Prostate gland (tissue), 2 donors: ENCODE measurements around the gene KCND2. TPM values are rescaled to one million over a fixed set of nuclear protein-coding genes. Genes with fewer than 3 reads are reported as not detected.

Experiments used
- DNase-seq: peaks from one replicate; pipeline ENCODE4 v3.0.0-alpha.2; 2019; ENCODE audit warnings: low spot score
- H3K27ac ChIP-seq, 2 donors: fragments of 200-600 bp; sonication (generic); 2 replicates each; pipeline ENCODE4 v1.5.1; 2017 to 2019
- H3K27me3 ChIP-seq: fragments of 200-600 bp; sonication (generic); replicated peaks from 2 replicates; pipeline ENCODE4 v1.5.1; 2019; ENCODE audit not compliant: insufficient read depth
- H3K36me3 ChIP-seq, 2 donors: fragments of 200-600 bp; sonication (generic); 1 replicate in 1 of 2; 2 replicates in 1 of 2; pipeline versions ENCODE4 v1.5.1 to v1.8.1; 2017 to 2019
- H3K4me1 ChIP-seq: fragments of 200-600 bp; sonication (generic); replicated peaks from 2 replicates; pipeline ENCODE4 v1.5.1; 2019
- H3K4me3 ChIP-seq, 2 donors: fragments of 200-600 bp; sonication (generic); 2 replicates each; pipeline ENCODE4 v1.5.1; 2017 to 2019
- H3K9me3 ChIP-seq: fragments of 200-600 bp; sonication (generic); 2 replicates; pipeline ENCODE4 v1.5.1; 2017
- POLR2A ChIP-seq: fragments of 450-650 bp; IDR thresholded peaks from one replicate; pipeline ENCODE4 v1.6.1; 2016; ENCODE audit warnings: antibody characterized with exemption, mild to moderate bottlenecking
- POLR2AphosphoS5 ChIP-seq: sonication (generic); formaldehyde crosslinking; IDR thresholded peaks from one replicate; pipeline ENCODE4 v1.6.1; 2017; ENCODE audit warnings: antibody characterized with exemption
- WGBS: methylation state at CpG from one replicate; pipeline ENCODE4 v1.1.5; 2018; 5-methylcytosine and 5-hydroxymethylcytosine counted together
- intact Hi-C: fragments of 100-400 bp; cut with DNase I; formaldehyde crosslinking; loops from one replicate; pipeline ENCODE4 v1.14.2; 2022
- total RNA-seq, 2 donors: library from RNA; depleted of rRNA; stranded (reverse); fragments of >200 nt; gene quantifications; one replicate each; pipeline ENCODE4 v1.1.0, GENCODE V29; 2016
- TF ChIP-seq, protein P1 (sequence below), 4 experiments: fragments of 200-600 bp in 2 of 4; fragments of 450-650 bp in 2 of 4; sonication (generic) in 2 of 4; IDR thresholded peaks; 1 replicate in 3 of 4; 2 replicates in 1 of 4; pipeline ENCODE4 v1.5.1; 2016 to 2019; ENCODE audit warnings: antibody characterized with exemption in 4 of 4, mild to moderate bottlenecking in 2 of 4, moderate library complexity in 2 of 4

The KCND2 gene
- total RNA-seq, 2 donors from 2014 or later, result 3.0 TPM; not detected in 1

DNA sequence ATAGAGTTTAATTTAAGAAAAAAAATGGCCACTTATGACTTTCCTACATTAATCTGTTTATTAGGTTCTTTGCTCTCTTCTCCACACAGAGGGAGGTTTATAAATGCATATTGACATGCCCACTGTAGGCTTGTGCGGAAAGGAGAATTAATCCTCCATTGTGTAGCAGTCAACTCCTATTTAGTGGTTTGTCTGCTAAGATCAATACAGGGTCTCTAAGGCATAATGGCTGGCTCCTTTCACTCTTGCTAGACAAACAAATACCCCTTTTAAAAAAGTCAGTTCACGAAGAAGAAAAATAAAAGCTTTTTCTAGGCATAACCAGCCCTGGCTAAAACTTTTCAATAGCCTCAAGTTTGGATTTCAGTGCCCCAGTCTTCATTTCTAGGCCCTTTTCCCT, 443.3 kb downstream of the KCND2 start:
- no peaks in the 10 kb centered on the region for H3K27me3 ChIP-seq
- H3K36me3 ChIP-seq, result no peaks in the 10 kb centered on the region
- no peak for DNase-seq
- H3K27ac ChIP-seq, result no peak overlapping the region
- no peaks in the 10 kb centered on the region for H3K4me1 ChIP-seq
- 75% methylated on average over 2 of the region's 2 CpGs for WGBS
- H3K9me3 ChIP-seq, result no peaks in the 10 kb centered on the region
- TF ChIP-seq POLR2A, result no peak
- TF ChIP-seq, protein P1, sequence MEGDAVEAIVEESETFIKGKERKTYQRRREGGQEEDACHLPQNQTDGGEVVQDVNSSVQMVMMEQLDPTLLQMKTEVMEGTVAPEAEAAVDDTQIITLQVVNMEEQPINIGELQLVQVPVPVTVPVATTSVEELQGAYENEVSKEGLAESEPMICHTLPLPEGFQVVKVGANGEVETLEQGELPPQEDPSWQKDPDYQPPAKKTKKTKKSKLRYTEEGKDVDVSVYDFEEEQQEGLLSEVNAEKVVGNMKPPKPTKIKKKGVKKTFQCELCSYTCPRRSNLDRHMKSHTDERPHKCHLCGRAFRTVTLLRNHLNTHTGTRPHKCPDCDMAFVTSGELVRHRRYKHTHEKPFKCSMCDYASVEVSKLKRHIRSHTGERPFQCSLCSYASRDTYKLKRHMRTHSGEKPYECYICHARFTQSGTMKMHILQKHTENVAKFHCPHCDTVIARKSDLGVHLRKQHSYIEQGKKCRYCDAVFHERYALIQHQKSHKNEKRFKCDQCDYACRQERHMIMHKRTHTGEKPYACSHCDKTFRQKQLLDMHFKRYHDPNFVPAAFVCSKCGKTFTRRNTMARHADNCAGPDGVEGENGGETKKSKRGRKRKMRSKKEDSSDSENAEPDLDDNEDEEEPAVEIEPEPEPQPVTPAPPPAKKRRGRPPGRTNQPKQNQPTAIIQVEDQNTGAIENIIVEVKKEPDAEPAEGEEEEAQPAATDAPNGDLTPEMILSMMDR (IDR thresholded peaks at IDR 0.05), result no peak
- no peak for TF ChIP-seq POLR2AphosphoS5
- H3K4me3 ChIP-seq, result no peak overlapping the region
- intact Hi-C loops, result no loop called here

DNA sequence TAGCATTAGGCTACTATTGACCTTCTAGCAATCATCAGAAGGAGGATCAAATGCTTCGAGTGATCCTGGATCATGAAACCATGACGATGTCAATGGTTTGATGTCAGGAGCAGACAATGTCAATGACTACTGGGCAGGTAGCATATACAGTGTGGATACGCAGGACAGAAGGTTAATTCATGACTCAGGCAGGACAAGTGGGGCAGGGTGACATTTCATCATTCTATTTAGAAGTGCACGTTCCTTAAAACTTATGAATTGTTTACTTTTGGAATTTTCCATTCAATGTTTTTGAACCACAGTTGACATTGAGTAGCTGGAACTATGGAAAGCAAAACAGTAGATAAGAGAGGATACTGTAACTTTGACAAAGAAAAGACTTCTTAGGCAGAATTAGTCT, 444.2 kb downstream of the KCND2 start:
- 85% methylated on average over 4 of the region's 4 CpGs for WGBS
- Histone ChIP-seq H3K36me3 (no peaks in the 10 kb centered on the region), H3K27me3 (no peaks in the 10 kb centered on the region), H3K4me3 (no peak overlapping the region), H3K4me1 (no peaks in the 10 kb centered on the region), H3K27ac (no peak overlapping the region), H3K9me3 (no peaks in the 10 kb centered on the region)
- no peak for TF ChIP-seq POLR2A
- TF ChIP-seq, protein P1 (IDR thresholded peaks at IDR 0.05), result no peak
- TF ChIP-seq POLR2AphosphoS5, result no peak
- intact Hi-C loops, result no loop called here
- DNase-seq, result no peak

DNA sequence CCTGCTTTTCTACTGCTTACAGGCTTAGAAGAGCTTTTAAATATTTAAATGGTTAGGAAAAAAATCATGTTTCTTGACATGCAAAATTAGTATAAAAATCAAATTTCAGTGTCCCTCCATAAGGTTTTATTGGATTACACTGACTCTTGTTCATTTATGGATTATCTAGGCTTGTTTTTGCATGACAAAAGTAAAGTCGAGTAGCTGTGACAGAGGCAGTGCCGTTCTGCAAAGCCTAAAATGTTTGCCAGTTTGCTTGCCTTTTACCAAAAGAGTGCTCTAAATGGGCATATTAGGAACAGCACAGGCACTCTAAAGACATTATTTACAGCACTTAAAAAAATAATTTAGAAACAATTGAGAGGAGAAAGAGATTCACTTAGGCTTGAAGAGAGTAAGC, 445.4 kb downstream of the KCND2 start:
- Histone ChIP-seq H3K4me1 (no peaks in the 10 kb centered on the region), H3K9me3 (no peaks in the 10 kb centered on the region), H3K27me3 (no peaks in the 10 kb centered on the region), H3K36me3 (no peaks in the 10 kb centered on the region), H3K27ac (no peak overlapping the region), H3K4me3 (no peak overlapping the region)
- intact Hi-C loops, result no loop called here
- TF ChIP-seq POLR2A, result no peak
- no peak for TF ChIP-seq POLR2AphosphoS5
- TF ChIP-seq, protein P1 (IDR thresholded peaks at IDR 0.05), result no peak
- WGBS, result 81% methylated on average over 2 of the region's 2 CpGs
- DNase-seq, result no peak

DNA sequence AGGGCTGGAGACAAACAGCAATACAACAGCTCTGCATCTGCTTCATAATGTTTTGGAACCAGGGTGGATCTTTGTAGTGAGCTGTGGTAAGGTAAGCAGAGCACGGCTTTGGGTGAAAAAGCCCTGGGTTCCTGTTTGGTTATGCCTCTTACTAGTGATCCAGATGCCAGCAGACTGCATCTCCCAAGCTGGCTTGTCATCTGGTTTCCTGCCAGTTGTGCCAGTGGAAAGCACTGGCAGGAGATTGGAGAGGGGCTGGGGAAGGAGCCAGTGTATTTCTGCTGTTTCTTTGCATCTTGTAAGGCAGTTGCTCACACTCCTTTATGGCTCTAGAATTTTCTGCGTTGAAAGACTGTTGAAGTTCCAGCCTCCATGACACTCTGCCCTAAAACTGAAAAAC, 447.3 kb downstream of the KCND2 start:
- 56% methylated on average over 2 of the region's 2 CpGs for WGBS
- DNase-seq, result no peak
- intact Hi-C loops, result no loop called here

More for the DNA sequence above, 447.3 kb downstream of the KCND2 start:
- H3K4me1 ChIP-seq, result no peaks in the 10 kb centered on the region
- H3K27me3 ChIP-seq, result no peaks in the 10 kb centered on the region
- no peaks in the 10 kb centered on the region for H3K9me3 ChIP-seq
- H3K36me3 ChIP-seq, result no peaks in the 10 kb centered on the region
- H3K4me3 ChIP-seq, result no peak overlapping the region
- no peak overlapping the region for H3K27ac ChIP-seq
- TF ChIP-seq, protein P1 (IDR thresholded peaks at IDR 0.05), result no peak
- TF ChIP-seq POLR2A (no peak), POLR2AphosphoS5 (no peak)
